ENCODE measurements around the gene YLPM1.

GRCh38 chr14:74784634-74785033 lies 21.5 kb downstream of the YLPM1 start:
- TF ChIP-seq CTCF (IDR thresholded peaks at IDR 0.05) (no peak), POLR2A (IDR thresholded peaks at IDR 0.05) (no peak)

Measured in stomach (tissue), 4 donors.